GM12873 (cell line): Measurements from ENCODE around the gene STK26.

Source experiments
- TF ChIP-seq, protein P1 (sequence below): IDR thresholded peaks from 2 replicates; pipeline ENCODE4 v1.5.1; 2012; ENCODE audit warnings: low read depth, mild to moderate bottlenecking, moderate library complexity, low read length, control low read depth; ENCODE audit not compliant: insufficient read depth; ENCODE audit errors: missing control alignments

STK26 gene

DNA sequence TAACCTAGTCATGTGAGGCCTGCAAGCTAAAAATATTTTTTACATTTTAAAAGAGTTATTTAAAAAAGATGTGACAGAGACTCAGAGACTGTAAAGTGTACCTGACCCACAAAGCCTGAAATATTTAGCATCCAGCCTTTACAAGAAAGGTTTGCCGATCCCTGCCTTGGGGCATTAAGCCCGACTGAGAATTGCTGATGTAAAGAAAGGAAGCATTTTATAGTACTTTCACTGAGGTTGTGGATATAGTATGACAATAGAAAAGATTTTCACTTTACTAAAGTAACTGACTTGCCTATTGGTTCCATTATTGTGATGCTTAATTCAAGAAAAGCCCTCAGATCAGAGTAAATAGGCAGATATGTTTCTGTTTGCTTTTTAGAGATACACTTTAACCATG lies 17.0 kb downstream of the STK26 start:
- TF ChIP-seq, protein P1, sequence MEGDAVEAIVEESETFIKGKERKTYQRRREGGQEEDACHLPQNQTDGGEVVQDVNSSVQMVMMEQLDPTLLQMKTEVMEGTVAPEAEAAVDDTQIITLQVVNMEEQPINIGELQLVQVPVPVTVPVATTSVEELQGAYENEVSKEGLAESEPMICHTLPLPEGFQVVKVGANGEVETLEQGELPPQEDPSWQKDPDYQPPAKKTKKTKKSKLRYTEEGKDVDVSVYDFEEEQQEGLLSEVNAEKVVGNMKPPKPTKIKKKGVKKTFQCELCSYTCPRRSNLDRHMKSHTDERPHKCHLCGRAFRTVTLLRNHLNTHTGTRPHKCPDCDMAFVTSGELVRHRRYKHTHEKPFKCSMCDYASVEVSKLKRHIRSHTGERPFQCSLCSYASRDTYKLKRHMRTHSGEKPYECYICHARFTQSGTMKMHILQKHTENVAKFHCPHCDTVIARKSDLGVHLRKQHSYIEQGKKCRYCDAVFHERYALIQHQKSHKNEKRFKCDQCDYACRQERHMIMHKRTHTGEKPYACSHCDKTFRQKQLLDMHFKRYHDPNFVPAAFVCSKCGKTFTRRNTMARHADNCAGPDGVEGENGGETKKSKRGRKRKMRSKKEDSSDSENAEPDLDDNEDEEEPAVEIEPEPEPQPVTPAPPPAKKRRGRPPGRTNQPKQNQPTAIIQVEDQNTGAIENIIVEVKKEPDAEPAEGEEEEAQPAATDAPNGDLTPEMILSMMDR = no peak

DNA sequence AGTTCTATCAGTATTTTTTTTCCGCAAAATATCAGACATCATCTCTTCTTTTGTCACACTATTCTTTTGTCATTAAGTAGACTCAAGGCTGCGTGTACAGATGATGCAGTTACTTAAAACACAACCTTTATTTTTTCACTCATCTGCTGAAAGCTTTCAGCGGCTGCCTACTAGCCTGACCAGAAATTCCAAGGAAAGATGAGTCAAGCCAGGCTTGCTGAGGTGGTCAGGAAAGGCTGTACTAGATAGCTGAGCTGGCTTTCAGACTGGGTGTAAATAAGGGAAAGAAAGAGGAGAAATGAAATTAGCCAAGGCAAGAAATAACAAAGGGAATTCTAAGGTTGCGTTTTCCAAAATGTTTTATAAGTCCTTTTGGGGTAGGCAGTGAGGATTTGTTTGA lies 17.9 kb downstream of the STK26 start:
- TF ChIP-seq, protein P1 = no peak

DNA sequence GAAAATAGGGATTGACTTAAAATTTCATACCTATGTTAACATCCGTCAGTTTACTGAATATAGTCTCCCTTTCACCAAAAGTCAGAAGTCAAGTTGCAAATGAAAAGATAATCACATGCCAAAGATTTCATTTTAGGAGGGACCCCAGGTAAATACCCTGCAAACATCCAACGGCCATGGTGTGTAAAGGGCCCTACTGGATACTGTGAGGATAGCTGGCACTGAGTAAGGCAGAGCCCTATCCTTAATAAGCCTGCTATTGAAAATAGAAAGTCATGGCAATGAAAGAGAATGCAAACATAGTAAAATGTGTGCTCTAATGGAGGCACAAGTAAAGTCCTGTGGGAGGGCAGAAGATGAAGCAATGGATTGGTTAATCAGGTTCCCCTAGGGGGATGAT lies 20.9 kb downstream of the STK26 start:
- TF ChIP-seq, protein P1 = no peak

DNA sequence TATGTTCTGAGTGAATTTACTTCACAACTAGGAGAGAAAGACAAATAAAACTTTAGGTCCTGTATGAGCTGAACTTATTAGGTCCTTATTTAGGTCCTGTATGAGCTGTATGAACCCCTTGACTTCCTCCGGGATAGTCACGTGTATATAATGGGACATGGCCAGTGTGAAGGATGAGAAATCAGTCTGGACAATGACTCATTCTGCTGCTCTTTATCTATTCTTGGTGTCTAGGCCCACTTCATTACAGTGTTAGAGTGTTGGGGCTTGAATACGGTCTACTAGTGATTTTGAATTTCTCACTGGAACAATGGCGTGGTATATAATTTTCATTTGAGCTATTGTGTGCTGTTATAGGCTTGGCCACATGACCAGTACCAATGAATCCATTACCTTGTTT lies 21.9 kb downstream of the STK26 start:
- TF ChIP-seq, protein P1 = no peak

DNA sequence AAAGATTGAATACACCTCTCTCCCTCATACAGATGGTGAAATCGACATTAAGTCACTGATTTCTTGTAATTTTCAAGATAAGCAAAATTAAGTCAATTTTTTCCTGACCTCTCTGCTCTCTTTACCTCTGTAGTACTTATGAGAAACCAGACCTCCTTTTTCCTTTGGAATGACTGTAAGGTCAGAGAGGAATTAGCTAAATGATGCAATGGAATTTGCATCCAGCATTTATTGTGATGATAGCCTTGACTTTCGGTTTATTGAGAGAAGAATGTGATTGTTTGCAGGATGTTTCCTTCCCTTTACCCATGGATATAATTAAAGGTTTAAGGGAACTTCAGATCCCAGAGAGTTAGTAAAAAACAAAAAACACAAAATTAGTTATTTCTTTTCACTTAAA lies 22.4 kb downstream of the STK26 start:
- TF ChIP-seq, protein P1 = no peak

DNA sequence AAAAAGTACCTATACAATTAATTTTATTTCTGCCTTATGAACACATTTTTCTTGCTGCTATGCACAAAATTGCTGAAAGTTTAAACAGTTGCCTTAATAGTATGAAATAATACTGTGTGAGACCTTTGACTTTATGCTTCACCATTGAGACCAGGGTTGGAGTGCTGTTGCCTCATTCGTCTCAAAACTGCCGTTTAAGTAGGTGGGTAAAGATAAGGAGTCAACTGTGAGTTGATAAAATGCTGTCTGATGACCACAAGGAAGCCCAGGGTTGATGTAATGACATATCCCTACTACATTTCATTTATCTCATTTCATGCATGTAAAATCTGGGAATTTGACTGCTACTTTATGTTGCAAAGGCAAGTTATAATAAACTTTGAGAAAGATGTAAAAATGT lies 23.4 kb downstream of the STK26 start:
- TF ChIP-seq, protein P1 = no peak

DNA sequence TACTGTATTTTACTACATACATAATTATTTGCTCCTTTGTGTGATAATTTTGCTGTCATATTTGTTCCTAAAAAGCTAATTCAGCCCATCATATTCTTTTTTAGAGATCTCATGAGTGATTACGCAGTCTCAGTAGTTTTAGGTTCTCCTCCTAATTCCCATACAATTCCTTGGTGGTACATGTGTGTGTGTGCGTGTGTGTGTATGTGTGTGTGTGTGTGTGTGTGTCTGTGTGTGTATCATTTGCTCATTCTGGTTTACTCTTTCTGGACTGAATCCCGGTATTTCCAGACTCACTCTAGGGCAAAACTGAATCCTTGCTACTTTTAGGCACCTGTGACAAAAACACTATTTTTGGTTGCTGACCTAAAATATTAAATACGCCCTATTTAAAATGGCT lies 34.9 kb downstream of the STK26 start:
- TF ChIP-seq, protein P1 = no peak
